D341Med (cell line): ENCODE results near the gene PRKRIP1.
"Not testable (repeated sequence)": the region's sequence is repeated elsewhere in the genome, so short reads cannot be mapped to it uniquely, and the experiment has no call there.

Source experiments
- DNase-seq: peaks from one replicate; pipeline ENCODE4 v3.0.0; 2012; ENCODE audit warnings: low spot score

The PRKRIP1 gene

GRCh38 chr7:102457352-102457924 is 61.3 kb downstream of the PRKRIP1 start:
- DNase-seq: no peak

DNA sequence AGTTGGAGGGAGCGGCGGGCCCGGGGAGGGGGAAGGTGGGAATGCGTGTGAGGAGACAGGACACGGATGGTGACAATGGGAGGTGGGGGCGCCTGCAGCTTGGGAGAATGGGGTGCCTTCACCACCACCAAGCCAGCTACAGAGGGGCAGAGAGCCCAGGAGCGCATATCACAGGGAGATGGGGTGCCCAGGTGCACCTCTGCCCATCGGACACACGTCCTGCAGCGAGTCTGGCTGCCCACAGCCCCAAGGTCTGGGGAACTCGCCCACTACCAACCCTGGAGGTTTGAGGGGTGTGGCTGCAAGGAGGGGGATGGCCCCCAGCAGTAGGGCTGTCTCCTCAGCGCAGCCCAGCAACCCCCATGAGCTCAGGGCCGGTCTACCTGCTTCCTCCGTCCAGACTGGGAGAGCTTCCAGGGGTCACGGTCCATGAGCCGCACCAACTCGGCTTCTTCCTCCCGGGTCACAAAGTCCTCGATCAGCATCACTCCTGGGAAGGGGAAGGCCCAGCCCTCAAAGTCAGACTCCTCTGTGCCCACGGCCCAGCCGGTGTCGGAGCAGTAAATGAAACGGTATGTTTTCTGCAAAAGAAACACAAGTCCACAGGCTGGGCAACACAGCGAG is 63.2 kb downstream of the PRKRIP1 start:
- DNase-seq: no peak

DNA sequence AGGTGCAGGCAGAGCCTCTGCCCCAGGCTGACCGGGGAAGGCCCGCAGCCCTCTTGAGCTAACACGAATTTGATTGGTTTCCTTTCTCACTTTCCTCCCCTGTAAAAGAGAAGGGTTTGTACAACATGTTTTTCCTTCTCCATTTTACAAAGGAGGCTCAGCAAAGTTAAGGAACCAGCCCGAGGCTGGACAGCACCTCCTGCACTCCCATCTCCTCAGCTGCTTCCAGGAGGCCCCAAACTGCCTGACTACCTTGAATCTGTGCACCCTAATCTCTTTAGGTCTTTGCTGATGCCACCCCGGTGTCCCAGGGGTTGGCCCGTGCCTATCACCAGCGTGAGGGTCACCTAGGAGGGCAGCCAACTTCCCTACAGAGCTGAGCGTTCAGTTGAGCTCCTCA is 64.3 kb downstream of the PRKRIP1 start:
- no peak for DNase-seq

- DNase-seq: no peak
Measured at GRCh38 chr7:102463841-102464576, 67.8 kb downstream of the PRKRIP1 start.

DNA sequence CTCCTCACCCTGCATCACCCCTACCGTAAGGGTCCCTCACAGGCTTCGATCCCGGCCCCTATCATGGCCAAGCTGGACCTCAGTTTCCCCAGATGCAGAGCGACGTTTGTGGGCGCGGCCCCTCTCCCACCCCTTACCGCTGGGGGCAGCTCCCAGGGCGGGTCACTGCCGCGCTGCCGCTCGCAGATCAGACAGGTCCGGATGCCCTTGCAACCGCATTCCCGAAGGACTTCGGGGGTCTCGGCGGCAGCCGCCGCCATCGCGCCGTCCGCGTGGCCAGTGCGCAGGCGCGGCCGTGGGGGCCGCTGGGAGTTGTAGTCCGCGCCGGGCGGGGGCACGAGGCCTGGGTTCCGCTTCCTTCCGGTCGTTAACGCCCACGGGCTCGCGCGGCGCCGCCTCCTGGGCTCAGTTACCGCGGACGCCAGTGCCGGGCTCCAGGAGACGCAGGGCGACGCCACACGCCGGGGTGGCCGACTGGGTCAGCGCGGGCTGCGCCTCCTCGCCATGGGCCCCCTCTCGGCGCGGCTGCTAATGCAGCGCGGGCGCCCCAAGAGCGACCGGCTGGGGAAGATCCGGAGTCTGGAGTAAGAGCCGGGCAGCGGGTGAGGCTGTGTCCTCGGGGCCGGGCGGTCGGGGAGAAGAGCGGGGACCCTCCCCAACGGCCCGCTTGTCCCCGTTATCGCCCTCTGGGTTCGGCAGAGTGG is 68.6 kb downstream of the PRKRIP1 start, which contains the start of the genes ALKBH4 and LRWD1:
Gene ALKBH4, minus strand, starts transcription at position 287 of the 704 bp plus-strand sequence. Its CDS starts 27 bp downstream, at position 260.
Gene LRWD1, plus strand, starts transcription at position 408 of the 704 bp plus-strand sequence. Its CDS starts 97 bp downstream, at position 505.
- DNase-seq: peak; percentile 100

DNA sequence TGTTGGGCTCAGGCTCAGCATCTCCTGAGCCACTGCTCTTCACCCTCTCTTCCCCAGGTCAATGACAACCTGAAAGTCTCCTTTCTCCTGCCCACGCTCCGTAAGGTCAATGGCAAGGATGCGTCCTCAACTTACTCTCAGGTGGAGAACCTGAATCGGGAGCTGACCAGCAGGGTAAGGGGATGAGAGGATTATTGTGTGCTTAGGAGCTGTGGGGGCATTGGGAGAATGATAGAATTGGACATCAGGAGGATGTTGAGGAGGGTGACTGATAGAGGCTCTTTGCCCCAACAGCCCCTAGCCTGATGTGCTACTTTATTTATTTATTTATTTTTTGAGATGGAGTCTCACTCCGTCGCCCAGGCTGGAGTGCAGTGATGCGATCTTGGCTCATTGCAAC is 69.9 kb downstream of the PRKRIP1 start:
- DNase-seq: no peak

- DNase-seq: no peak
Measured at GRCh38 chr7:102467581-102468477, 71.7 kb downstream of the PRKRIP1 start.

- no peak for DNase-seq
Measured at GRCh38 chr7:102468478-102469350, 72.6 kb downstream of the PRKRIP1 start.

- no peak for DNase-seq
Measured at GRCh38 chr7:102469351-102469971, 73.3 kb downstream of the PRKRIP1 start.

DNA sequence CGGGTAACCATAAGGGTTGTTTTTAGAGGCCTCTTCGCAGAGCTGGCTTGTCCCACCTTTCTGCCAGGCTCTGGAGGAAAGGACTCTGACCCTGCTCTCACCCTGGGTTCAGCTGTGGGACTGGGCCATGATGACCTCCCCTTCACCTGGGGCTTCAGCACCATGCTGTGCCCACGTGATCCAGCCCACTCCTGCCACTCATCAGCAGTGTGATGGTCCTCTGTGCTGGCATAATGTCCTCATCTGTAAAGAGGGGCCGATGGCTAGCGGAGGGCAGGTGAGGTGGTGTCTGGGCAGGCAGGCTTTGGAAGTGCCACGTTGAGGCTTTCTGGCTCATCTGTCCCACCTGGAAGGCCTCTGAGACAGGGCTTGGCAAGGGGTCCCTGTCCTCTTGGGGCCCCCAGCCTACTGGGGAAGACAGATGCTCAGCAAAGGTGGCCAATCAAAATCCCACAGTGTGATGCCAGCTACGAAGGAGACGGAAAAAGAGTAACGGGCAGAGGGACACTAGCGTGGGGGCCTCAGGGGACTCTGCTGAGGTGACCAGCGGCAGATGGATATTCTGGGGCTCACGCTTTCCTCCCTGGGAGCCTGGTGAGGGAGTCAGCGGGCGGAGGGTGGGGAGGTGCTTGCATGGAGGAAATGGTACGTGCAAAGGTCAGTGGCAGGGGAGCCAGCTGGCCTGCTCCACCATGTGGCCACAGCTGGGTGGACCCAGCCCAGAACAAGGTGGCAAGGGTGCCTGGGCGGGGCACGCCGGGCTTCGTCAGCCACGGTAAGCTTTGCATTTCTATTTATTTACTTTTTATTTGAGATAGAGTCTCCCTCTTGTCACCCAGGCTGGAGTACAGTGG is 74.0 kb downstream of the PRKRIP1 start:
- DNase-seq: no peak

- no peak for DNase-seq
Measured at GRCh38 chr7:102471791-102472125, 75.6 kb downstream of the PRKRIP1 start.

DNA sequence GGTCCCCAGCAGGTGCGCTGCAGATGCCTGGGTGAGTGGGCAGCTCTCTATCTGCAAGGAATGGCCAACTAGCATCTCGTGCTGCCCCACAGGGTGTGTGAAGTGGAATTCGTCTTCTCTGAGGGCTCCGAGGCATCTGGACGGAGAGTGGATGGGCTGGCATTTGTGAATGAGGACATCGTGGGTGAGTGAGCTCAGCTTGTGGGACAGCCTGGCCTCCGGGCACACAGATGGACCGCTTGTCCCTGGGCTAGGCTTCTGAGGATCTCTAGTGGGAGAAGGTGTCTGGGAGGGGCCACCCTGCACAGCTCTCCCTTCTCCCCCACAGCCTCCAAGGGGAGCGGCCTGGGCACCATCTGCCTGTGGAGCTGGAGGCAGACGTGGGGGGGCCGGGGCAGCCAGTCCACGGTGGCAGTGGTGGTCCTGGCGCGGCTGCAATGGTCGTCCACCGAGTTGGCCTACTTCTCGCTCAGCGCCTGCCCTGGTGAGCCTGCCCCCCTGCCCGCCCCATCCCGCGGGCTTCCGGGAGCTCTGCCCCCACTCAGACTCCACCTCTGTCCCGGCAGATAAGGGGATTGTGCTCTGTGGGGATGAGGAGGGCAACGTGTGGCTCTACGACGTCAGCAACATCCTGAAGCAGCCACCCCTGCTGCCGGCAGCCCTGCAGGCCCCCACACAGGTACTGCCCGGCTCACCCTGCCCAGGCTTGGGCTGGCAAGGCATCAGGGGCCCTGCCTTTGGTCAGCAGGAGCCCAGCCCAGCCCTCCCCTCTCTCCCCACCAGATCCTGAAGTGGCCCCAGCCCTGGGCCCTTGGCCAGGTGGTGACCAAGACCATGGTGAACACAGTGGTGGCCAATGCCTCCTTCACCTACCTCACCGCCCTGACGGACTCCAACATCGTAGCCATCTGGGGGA is 76.2 kb downstream of the PRKRIP1 start:
- DNase-seq: no peak

DNA sequence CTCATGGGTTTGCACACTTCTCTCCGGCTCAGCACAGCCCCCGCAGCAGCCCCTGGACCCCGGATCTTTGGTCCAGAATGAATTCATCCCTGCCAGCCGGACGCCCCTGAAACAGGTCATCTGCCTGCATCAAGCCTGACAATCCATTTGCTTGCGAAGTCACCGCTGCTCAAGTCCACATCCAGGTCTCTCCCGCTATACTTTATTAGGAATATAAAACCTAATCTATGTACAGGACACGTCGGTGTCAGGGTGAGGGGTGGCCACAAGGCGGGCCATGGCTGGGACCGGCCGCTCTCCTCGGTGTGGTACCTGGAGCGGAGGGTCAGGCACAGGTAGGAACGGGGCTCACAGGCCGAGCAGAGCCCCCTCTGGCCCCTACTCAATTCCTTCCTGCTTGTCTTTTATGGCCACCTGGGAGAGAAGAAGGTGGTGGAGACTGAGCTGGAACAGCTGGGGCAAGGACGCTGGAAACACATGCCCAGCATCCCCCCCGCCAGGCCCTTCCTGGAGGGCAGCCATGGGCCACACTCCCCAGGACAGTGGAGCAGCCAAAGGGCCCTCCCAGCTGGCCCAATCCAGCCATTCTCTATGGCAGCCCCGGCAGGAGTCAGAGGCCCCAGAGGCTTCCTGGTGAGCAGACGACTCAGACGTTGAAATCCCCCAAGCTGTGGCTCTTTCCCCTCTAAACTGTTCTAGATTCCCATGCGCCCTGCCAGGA is 77.3 kb downstream of the PRKRIP1 start:
- no peak for DNase-seq

DNA sequence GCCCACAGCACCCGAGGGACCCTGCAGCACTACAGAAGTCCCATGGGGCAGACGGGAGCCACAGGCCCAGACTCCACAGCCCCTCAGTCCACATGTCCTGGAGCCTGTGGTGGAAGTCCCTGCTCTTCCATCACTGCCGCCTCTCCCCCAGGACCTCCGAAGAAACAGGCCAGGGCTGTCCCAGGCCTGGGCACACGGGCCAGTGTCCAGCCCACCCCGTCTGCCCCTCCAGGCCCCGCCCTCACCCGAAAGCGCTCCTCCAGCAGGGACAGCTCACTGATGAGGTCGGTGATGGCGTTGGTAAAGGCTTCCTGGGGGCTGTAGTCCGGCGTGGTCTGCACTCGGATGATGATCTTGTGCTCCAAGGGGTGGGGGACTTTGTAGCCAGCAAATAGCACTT is 78.0 kb downstream of the PRKRIP1 start:
- DNase-seq: not testable (repeated sequence)

GRCh38 chr7:102474736-102475435 is 78.7 kb downstream of the PRKRIP1 start:
- DNase-seq: not testable (repeated sequence)
